Measurements from ENCODE around the gene ZNF638. TPM values are rescaled to one million over a fixed set of nuclear protein-coding genes. Genes with fewer than 3 reads are reported as not detected.

ZNF638 gene
- total and polyA plus RNA-seq, 3 donors from 2014 or later: 65.0 to 226 (median 207) TPM

GRCh38 chr2:71362447-71362846 lies 30.9 kb downstream of the ZNF638 start:
- Histone ChIP-seq H3K4me1 (no peaks in the 10 kb centered on the region), H3K27ac (no peak overlapping the region), H3K4me3 (no peak overlapping the region), H3K9me3 (no peaks in the 10 kb centered on the region), H3K36me3 (ENCODE audit: low read depth, missing control alignments) (no peaks in the 10 kb centered on the region), H3K27me3 (no peaks in the 10 kb centered on the region)
- TF ChIP-seq POLR2A (IDR thresholded peaks at IDR 0.05) (no peak), CTCF (IDR thresholded peaks at IDR 0.05) (no peak)
- 92 to 93% methylated on average over 2 of the region's 2 CpGs for WGBS, 2 donors
- DNase-seq: no peak
- intact Hi-C loops (cut with DNase I; ENCODE audit: low total_unique reads): no loop called here

GRCh38 chr2:71370015-71370414 lies 38.4 kb downstream of the ZNF638 start:
- H3K4me3 ChIP-seq: no peak overlapping the region
- no peak overlapping the region for H3K27ac ChIP-seq
- DNase-seq: no peak
- H3K36me3 ChIP-seq (ENCODE audit: low read depth, missing control alignments): no peaks in the 10 kb centered on the region
- H3K4me1 ChIP-seq: no peaks in the 10 kb centered on the region
- no peaks in the 10 kb centered on the region for H3K9me3 ChIP-seq
- TF ChIP-seq CTCF (IDR thresholded peaks at IDR 0.05) (no peak), POLR2A (IDR thresholded peaks at IDR 0.05) (no peak)
- intact Hi-C loops (cut with DNase I; ENCODE audit: low total_unique reads): no loop called here
- 85 to 90% methylated on average over 2 of the region's 2 CpGs for WGBS, 2 donors
- no peaks in the 10 kb centered on the region for H3K27me3 ChIP-seq

- Histone ChIP-seq H3K36me3 (ENCODE audit: low read depth, missing control alignments) (no peaks in the 10 kb centered on the region), H3K9me3 (no peaks in the 10 kb centered on the region)
- WGBS, 2 donors: 76 to 100% methylated on average over 1 of the region's 1 CpG
These were observed 40.5 kb downstream of the ZNF638 start for GRCh38 chr2:71372042-71372441.

GRCh38 chr2:71379086-71379485 lies 47.5 kb downstream of the ZNF638 start:
- Histone ChIP-seq H3K27me3 (no peaks in the 10 kb centered on the region), H3K4me3 (no peak overlapping the region), H3K9me3 (no peaks in the 10 kb centered on the region), H3K27ac (no peak overlapping the region), H3K4me1 (no peaks in the 10 kb centered on the region), H3K36me3 (ENCODE audit: low read depth, missing control alignments) (no peaks in the 10 kb centered on the region)
- WGBS, 2 donors: 83 to 88% methylated on average over 4 of the region's 4 CpGs
- no peak for DNase-seq
- intact Hi-C loops (cut with DNase I; ENCODE audit: low total_unique reads): no loop called here
- TF ChIP-seq POLR2A (IDR thresholded peaks at IDR 0.05) (no peak), CTCF (IDR thresholded peaks at IDR 0.05) (no peak)

More at GRCh38 chr2:71372042-71372441, 40.5 kb downstream of the ZNF638 start:
- no peaks in the 10 kb centered on the region for H3K4me1 ChIP-seq
- no peaks in the 10 kb centered on the region for H3K27me3 ChIP-seq
- H3K4me3 ChIP-seq: no peak overlapping the region
- TF ChIP-seq POLR2A (IDR thresholded peaks at IDR 0.05) (no peak), CTCF (IDR thresholded peaks at IDR 0.05) (no peak)
- DNase-seq: no peak
- no peak overlapping the region for H3K27ac ChIP-seq
- intact Hi-C loops (cut with DNase I; ENCODE audit: low total_unique reads): no loop called here

GRCh38 chr2:71380665-71381064 lies 49.1 kb downstream of the ZNF638 start:
- intact Hi-C loops (cut with DNase I; ENCODE audit: low total_unique reads): no loop called here
- Histone ChIP-seq H3K4me3 (no peak overlapping the region), H3K9me3 (no peaks in the 10 kb centered on the region), H3K27me3 (no peaks in the 10 kb centered on the region), H3K4me1 (no peaks in the 10 kb centered on the region), H3K27ac (no peak overlapping the region), H3K36me3 (ENCODE audit: low read depth, missing control alignments) (no peaks in the 10 kb centered on the region)
- WGBS, 2 donors: 86 to 92% methylated on average over 3 of the region's 3 CpGs
- no peak for DNase-seq
- no peak for TF ChIP-seq CTCF (IDR thresholded peaks at IDR 0.05)
- no peak for TF ChIP-seq POLR2A (IDR thresholded peaks at IDR 0.05)
